GM12891 (cell line): ENCODE measurements around the gene EPS8L2.
"Not testable (repeated sequence)": the region's sequence is repeated elsewhere in the genome, so short reads cannot be mapped to it uniquely, and the experiment has no call there.

ENCODE experiments used
- DNase-seq: peaks from one replicate; pipeline ENCODE4 v3.0.0; 2011; ENCODE audit warnings: low spot score; ENCODE audit not compliant: insufficient read length
- FAIRE-seq: peaks from 2 replicates; lab custom pipeline; 2011; peaks lifted over from hg19 to GRCh38; lab: Jason Lieb, UNC
- PAX5 ChIP-seq: IDR thresholded peaks from 2 replicates; pipeline ENCODE4 v1.6.1; 2011; ENCODE audit warnings: low read length, moderate library complexity, mild to moderate bottlenecking; ENCODE audit not compliant: insufficient read depth, severe bottlenecking
- POLR2A ChIP-seq: IDR thresholded peaks from 2 replicates; pipeline ENCODE4 v1.6.1; 2011; ENCODE audit warnings: low read depth, low read length, control low read depth
- POLR2AphosphoS5 ChIP-seq: IDR thresholded peaks from 2 replicates; pipeline ENCODE4 v1.6.1; 2011; ENCODE audit warnings: low read depth, low read length, control low read depth
- POU2F2 ChIP-seq: IDR thresholded peaks from 2 replicates; pipeline ENCODE4 v1.6.1; 2011; ENCODE audit warnings: low read depth, mild to moderate bottlenecking, control low read depth, low read length, moderate library complexity
- SPI1 ChIP-seq: IDR thresholded peaks from 2 replicates; pipeline ENCODE4 v1.6.1; 2011; ENCODE audit warnings: low read depth, low read length, control low read depth
- TAF1 ChIP-seq: IDR thresholded peaks from 2 replicates; pipeline ENCODE4 v1.6.1; 2011; ENCODE audit warnings: low read depth, low read length, control low read depth

Gene EPS8L2

DNA sequence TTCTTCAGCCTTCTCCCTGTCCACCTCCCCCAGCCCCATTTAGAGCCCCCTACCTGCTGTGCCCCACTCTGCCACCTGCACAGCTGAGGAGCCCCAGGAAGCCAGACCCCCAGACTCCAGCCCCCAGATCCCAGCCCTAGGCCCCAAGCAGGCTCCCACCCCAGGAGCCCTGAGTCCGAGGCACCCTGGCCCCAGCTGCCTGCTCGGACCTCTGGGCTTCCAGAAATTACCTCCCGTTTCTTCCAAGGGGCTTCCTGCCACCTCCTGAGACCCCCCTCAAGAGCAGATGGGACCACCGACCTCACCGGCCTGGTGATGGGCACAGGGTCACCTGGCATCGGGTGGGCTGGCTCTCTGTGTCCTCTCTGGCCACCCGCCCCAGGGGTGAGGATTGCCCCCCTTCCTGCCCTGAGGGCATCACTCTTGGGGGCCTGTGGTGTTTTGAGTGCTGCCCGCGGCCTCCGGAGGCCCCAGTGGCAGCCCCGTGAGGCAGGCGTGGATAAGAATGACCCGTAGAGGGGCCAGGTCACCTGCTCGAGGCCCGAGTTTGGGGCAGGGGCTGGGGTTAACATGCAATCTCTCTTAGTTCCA lies 23.0 kb downstream of the EPS8L2 start:
- TF ChIP-seq POLR2A (no peak), POU2F2 (no peak), SPI1 (no peak), TAF1 (no peak), POLR2AphosphoS5 (no peak), PAX5 (no peak)
- FAIRE-seq: no peak
- no peak for DNase-seq

DNA sequence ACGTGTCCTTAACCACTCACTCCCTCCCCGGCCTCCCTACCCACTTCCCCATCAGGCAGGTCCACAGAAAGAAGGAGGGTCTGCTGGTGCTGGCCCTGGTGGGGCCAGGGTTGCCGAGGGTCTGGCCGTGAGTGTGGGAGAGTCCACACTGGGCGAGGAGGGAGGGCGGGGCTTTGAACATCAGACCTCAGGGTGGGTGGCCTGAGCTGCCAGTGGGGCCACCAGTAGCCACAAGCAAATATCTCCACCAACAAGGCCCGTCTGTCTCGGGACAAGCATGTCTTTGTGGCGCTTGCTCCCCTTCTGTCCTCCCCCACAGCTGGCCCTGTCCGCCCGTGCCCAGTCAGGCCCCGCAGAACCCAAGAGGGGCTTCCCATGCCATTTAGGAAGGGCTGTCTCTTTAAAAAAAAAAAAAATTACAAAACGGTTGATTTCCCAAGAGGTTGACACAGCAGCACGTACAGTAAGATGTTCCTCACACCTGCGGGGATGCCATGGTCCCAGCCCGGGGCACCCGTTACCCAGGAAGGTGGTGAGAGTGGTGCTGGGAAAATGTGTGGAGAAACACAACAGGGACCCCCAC lies 23.6 kb downstream of the EPS8L2 start:
- no peak for DNase-seq
- FAIRE-seq: no peak
- TF ChIP-seq TAF1: no peak
- no peak for TF ChIP-seq POLR2A

DNA sequence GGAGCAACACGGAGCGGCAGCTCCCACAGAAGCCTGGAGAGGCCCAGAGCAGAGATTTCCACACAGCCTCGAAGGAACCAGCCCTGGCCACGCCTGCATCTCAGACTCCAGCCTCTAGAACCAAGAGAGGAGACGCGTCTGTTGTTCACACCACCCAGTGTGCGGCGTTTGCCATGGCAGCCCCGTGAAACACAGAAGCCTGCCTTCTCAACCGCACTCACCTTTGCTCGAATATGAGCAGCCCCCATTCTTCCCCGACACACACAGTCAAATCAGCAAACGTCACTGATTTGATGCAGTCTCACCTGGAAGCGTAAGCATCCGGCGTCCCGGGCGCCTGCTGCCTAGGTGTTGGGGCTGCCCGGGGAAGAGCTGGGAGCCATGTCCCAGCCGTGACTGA lies 27.0 kb downstream of the EPS8L2 start:
- DNase-seq (no peak), FAIRE-seq (no peak)
- TF ChIP-seq SPI1 (no peak), POLR2A (no peak), PAX5 (no peak), POLR2AphosphoS5 (no peak), POU2F2 (no peak), TAF1 (no peak)

DNA sequence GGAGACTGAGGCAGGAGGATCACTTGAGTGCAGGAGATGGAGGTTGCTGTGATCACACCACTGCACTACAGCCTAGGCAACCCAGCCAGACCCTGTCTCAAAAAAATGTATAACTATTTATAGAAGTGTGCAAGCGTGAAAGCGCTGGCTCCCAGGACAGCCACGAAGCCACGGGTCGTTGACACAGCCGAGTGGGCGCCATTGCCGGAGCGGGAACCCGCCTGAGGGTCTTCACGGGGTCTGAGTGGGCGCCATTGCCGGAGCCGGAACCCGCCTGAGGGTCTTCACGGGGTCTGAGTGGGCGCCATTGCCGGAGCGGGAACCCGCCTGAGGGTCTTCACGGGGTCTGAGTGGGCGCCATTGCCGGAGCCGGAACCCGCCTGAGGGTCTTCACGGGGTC lies 28.5 kb downstream of the EPS8L2 start:
- not testable (repeated sequence) for DNase-seq, FAIRE-seq

DNA sequence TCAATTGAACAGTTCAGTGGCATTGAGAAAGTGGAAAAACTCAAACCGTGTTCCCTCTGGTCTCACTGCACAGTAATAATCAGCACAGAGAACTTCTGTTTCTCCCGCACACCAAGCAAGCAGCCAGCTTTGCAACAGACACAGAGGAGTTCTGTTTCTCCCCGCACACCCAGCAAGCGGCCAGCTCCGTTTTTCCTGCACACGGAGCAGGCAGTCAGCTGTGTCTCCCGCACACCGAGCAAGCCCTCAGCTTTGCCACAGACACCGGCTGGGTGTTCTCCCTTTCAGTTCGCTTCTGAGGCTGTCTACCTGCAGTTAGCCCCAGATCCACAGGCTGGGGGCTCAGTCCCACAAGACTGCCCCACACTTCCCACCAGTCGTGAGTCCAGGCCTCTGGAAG lies 31.3 kb downstream of the EPS8L2 start:
- peak; percentile 9 for FAIRE-seq
- TF ChIP-seq TAF1: no peak
- no peak for TF ChIP-seq SPI1
- no peak for TF ChIP-seq PAX5
- no peak for DNase-seq

DNA sequence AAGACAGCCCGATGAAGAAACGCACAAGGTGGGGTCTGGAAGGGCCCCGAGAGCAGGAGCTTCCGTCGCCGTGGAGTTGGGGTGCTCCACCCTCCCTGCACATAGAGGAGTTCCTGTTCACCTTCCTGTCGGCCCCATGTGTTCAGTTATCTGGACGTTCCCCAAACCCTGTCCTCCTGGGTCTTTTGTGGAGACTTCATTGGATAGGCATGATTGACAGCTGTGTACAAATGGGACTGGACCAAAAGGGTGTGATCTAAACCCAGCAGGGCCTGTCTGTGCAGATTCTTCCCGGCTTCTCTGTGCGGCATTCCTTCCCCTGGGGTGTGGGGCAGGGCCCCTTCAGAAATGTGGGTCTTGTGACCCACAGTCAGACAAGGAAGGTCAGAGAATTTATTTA lies 31.9 kb downstream of the EPS8L2 start:
- DNase-seq: not testable (repeated sequence)
- FAIRE-seq: peak; percentile 69

DNA sequence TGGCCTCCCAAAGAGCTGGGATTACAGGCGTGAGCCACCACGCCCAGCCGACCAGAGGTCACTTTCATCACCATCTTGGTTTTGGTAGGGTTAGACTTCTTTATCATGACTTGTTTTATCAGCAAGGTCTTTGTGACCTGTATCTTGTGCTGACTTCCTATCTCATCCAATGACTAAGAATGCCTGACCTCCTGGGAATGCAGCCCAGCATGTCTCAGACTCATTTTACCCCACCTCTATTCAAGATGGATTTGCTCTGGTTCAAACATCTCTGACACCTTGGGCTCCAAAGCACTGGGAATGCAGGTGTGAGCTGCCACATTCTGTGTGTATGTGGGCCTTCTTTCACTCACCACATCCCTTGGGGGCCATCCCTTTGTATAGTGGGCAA lies 36.1 kb downstream of the EPS8L2 start:
- FAIRE-seq: no peak
- TF ChIP-seq TAF1: no peak
- TF ChIP-seq SPI1: no peak
- no peak for TF ChIP-seq POLR2AphosphoS5
- no peak for TF ChIP-seq POLR2A
- no peak for TF ChIP-seq POU2F2
- no peak for TF ChIP-seq PAX5

DNA sequence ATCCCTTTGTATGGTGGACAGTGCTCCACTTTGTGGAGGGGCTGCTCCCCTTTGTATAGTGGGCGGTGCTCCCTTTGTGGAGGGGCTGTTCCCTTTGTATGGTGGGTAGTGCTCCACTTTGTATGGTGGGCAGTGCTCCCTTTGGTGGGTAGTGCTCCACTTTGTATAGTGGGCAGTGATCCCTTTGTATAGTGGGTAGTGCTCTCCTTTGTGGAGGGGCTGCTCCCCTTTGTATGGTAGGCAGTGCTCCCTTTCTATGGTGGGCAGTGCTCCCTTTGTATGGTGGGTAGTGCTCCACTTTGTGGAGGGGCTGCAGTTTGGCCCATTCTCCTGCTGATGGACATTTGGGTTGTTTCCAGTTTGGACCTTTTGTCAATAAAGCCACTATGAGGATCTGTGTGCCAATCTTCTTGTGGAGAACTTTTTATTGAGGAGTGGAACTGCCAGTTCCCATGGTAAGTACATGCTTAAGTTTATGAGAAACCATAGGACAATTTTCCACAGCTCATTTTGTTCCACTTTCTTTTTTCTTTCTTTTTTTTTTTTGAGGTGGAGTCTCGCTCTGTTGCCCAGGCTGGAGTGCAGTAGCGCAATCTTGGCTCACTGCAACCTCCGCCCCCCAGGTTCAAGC lies 36.7 kb downstream of the EPS8L2 start:
- TF ChIP-seq TAF1: no peak
- no peak for DNase-seq
- FAIRE-seq: no peak

More for the DNA sequence above, 36.1 kb downstream of the EPS8L2 start:
- DNase-seq: no peak

DNA sequence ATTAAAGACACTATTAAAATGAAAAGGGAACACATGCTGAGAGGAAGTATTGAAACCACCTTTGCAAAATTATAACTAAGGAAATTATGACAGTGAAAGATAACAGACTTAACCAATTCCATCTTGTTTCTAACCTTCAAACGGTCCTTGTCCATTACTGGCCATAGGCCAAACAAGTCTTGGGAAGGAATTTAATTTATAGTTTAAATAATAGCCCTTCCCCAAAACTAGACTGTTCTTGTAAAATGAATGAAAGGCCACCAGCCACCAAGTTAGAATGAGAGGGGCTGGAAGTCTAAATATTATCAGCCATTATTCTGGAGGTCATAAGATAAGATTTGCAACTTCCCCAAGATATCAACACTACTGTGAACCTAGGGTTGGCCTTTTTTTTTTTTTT lies 39.4 kb downstream of the EPS8L2 start:
- DNase-seq (no peak), FAIRE-seq (no peak)
- no peak for TF ChIP-seq POLR2AphosphoS5
- no peak for TF ChIP-seq POU2F2
- TF ChIP-seq PAX5: no peak
- no peak for TF ChIP-seq TAF1
- TF ChIP-seq POLR2A: no peak
- TF ChIP-seq SPI1: no peak

DNA sequence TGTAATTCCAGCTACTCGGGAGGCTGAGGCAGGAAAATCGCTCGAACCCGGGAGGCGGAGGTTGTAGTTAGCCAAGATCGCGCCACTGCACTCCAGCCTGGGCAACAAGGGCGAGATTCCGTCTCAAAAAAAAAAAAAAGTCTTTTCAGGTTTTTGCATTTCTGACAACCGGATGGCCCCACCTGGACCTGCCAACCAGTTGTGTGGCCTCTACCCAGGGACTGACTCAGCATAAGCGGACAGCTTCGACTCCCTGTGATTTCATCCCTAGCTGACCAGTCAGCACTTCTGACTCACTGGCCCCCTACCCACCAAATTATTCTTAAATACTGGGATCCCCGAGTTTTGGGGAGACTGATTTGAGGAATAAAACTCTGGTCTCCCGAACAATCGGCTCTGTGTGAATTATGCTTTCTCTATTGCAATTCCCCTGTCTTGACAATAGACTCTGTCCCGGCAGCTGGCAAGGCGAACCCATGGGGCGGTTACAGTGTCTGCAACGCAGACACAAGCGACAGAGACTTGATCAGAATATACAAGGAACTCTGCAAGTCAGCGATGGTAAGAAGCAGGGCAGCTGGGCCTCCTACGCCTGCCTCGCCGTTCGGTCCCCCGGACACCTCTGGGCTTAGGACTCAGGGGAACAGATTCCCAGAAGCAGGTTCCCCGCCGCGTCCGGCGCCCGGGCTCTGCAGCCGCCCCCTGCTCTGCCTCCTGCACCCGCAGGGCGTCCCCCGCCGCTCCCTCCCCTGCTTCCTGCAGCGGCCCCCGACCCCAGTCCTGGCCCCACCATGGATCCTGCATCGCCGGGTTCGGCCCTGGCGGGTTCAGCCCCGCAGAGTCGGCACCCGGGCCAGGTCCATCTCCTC lies 40.5 kb downstream of the EPS8L2 start:
- TF ChIP-seq SPI1 (no peak), POU2F2 (no peak), POLR2A (no peak), TAF1 (no peak)
- FAIRE-seq (no peak), DNase-seq (no peak)
